Nephron progenitor cell (in vitro differentiated cells): ENCODE measurements around the gene SLC5A3.

Experiments used
- DNase-seq: peaks from one replicate; pipeline ENCODE4 v3.0.0; 2021
- H3K27ac Mint-ChIP-seq: 2 replicates; pipeline ENCODE4 v1.8.0; 2021; ENCODE audit warnings: mild to moderate bottlenecking, moderate library complexity, mixed read lengths
- H3K27me3 Mint-ChIP-seq: 2 replicates; pipeline ENCODE4 v1.8.0; 2021; ENCODE audit warnings: mild to moderate bottlenecking, low read depth, mixed read lengths; ENCODE audit not compliant: poor library complexity
- H3K36me3 Mint-ChIP-seq: 2 replicates; pipeline ENCODE4 v1.8.0; 2021; ENCODE audit warnings: low read depth, mixed read lengths
- H3K4me1 Mint-ChIP-seq: 2 replicates; pipeline ENCODE4 v1.8.0; 2021; ENCODE audit warnings: mixed read lengths
- H3K4me3 Mint-ChIP-seq: 2 replicates; pipeline ENCODE4 v1.8.0; 2021; ENCODE audit warnings: mild to moderate bottlenecking, moderate library complexity, mixed read lengths
- H3K9me3 Mint-ChIP-seq: 2 replicates; pipeline ENCODE4 v1.8.0; 2021; ENCODE audit warnings: mild to moderate bottlenecking, moderate library complexity, mixed read lengths
- CTCF ChIP-seq: fragments of 200-600 bp; sonication (generic); IDR thresholded peaks from 2 replicates; pipeline ENCODE4 v1.5.0; 2021; ENCODE audit warnings: antibody characterized with exemption

SLC5A3 gene

GRCh38 chr21:34073032-34073748, at the start of gene SLC5A3, which contains the start of gene MRPS6:
Gene SLC5A3, plus strand, starts transcription at chr21:34073578. Its CDS starts 21,621 bp downstream, at chr21:34095199.
Gene MRPS6, plus strand, starts transcription at chr21:34073578. Its CDS starts 123 bp downstream, at chr21:34073701.
- no peak for TF ChIP-seq CTCF
- Mint-ChIP-seq H3K9me3 (no peaks in the 10 kb centered on the region), H3K36me3 (peaks cover 19% of the 10 kb centered on the region), H3K4me3 (peak within 1 kb of the TSS; percentile 97), H3K4me1 (peaks cover 49% of the 10 kb centered on the region), H3K27ac (peak within 1 kb of the TSS; percentile 98), H3K27me3 (peaks cover 8% of the 10 kb centered on the region)
- peak; percentile 90 for DNase-seq

DNA sequence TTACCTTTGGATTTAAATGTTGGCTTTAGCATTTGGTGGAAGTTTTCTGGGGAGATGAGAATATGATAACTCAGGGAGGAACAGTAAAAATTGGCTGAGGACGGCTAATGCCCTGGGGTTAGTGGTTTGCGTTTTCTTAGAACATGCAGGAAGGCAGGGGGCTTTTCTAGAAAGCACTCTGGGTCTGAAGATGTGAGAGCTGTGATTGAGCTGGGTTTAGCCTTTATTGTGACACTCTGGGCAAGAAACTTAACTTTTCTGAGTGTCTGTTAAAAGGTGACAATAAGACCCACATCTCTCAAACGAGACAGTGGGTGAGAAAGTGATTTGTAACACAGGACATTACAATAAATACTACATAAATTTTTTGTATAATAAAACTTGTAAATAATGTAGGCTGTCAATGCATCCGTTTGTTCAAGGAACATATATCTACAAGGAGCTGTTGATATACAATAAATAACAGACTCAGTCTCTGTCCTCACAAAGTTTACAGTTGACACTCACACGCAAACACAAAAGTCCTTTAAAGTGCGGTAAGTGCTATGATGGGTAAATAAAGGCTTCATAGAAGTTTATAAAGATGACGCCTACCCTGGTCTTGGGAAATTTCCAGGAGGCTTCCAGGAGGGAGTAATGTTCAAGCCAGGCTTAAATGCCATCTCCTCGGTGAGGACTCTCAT, 49.5 kb upstream of the SLC5A3 start:
- no peak overlapping the region for H3K4me3 Mint-ChIP-seq
- H3K27ac Mint-ChIP-seq: no peak overlapping the region
- peaks cover 26% of the 10 kb centered on the region for H3K9me3 Mint-ChIP-seq
- DNase-seq: no peak
- H3K27me3 Mint-ChIP-seq: no peaks in the 10 kb centered on the region
- H3K4me1 Mint-ChIP-seq: peaks cover 15% of the 10 kb centered on the region
- H3K36me3 Mint-ChIP-seq: peaks cover 4% of the 10 kb centered on the region
- TF ChIP-seq CTCF: no peak

DNA sequence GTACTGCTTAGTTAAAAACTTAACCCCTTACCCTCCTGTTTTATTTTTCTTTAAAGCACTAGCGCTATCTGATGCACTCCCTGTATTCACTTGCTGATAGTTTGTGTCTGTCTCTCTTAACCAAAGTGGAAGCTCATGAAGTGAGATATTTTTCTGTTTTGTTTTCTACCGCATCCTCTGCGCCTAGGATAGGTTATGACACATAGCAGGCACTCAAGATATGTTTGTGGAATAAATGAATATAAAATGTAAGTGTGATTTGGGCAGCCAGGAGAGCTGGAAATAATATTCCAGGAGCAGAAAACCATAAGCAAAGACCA, 49.0 kb upstream of the SLC5A3 start:
- H3K27ac Mint-ChIP-seq: no peak overlapping the region
- DNase-seq: no peak
- H3K9me3 Mint-ChIP-seq: peaks cover 30% of the 10 kb centered on the region
- H3K36me3 Mint-ChIP-seq: peaks cover 4% of the 10 kb centered on the region
- peaks cover 20% of the 10 kb centered on the region for H3K4me1 Mint-ChIP-seq
- no peak for TF ChIP-seq CTCF
- H3K4me3 Mint-ChIP-seq: no peak overlapping the region
- H3K27me3 Mint-ChIP-seq: no peaks in the 10 kb centered on the region

DNA sequence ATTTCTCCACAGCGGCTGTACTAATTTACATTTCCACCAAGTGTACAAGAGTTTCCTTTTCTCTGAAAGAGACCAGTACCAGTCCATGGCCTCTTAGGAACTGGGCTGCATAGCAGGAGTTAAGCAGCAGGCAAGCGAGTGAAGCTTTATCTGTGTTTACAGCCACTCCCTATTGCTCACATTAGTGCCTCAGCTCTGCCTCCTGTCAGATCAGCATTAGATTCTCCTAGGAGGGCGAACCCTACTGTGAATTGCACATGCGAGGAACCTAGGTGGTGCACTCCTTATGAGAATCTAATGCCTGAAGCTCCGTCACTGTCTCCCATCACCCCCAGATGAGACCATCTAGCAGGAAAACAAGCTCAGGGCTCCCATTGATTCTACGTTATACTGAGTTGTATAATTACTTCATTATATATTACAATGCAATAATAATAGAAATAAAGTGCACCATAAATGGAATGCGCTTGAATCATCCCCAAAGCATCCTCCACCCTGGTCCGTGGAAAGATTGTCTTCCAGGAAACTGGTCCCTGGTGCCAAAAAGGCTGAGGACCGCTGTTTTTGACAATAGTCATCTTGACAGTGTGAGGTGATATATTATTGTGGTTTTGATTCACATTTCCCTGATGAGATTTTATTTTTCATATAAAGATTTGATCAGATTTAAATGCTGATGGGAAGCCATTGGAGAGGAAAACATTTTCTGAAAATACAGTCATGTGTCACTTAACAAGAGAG, 45.5 kb upstream of the SLC5A3 start:
- no peak for TF ChIP-seq CTCF
- peaks cover 32% of the 10 kb centered on the region for H3K9me3 Mint-ChIP-seq
- no peak for DNase-seq

DNA sequence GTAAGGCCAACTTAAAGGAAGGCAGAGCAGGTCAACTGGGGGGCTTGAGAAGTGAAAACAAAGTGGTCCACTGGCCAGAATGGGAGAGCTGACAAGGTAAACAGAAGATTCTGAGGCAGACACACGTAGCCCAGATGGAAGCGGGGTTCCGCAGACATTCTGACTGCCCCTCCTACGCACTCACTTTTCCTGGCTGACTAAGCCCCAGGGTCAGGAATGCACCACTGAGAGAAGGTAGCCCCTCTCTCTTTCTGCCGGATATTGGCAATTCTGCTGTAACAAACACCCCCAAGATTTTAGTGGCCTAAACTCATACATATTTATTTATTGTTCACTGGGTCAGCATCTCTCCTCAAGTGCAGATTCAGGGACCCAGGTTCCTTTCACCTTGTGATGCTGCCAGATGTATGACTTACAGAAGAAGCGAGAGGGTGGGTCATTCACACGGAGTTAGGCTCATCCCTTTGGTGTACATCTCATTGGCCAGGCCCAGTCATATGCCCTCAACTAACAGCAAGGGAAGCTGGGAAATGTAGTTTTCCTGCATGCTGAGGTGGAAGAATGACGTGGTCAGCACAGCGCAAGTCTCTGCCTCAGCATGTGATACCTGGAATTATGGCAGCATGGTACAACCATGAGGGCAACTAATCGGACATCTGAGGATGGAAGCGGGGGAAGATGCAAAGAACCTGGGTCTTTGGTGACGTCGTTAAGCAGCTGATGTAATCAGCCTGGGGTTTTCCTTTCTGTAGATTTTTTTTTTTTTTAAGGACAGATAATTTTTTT, 43.4 kb upstream of the SLC5A3 start:
- Mint-ChIP-seq H3K36me3 (no peaks in the 10 kb centered on the region), H3K27me3 (peaks cover 3% of the 10 kb centered on the region), H3K27ac (peak overlapping the region; percentile 40), H3K4me3 (peak overlapping the region; percentile 63), H3K9me3 (peaks cover 32% of the 10 kb centered on the region), H3K4me1 (peaks cover 30% of the 10 kb centered on the region)
- peak; percentile 46 for DNase-seq
- TF ChIP-seq CTCF: no peak

More for the DNA sequence above, 45.5 kb upstream of the SLC5A3 start:
- Mint-ChIP-seq H3K27me3 (peaks cover 2% of the 10 kb centered on the region), H3K36me3 (no peaks in the 10 kb centered on the region), H3K27ac (no peak overlapping the region), H3K4me3 (no peak overlapping the region), H3K4me1 (peaks cover 21% of the 10 kb centered on the region)
